Adipocyte (in vitro differentiated cells): ENCODE measurements around the gene EDEM3.

Experiments used
- DNase-seq: peaks from one replicate; pipeline ENCODE4 v3.0.0-alpha.2; 2015; ENCODE audit warnings: low read depth
- H3K27me3 ChIP-seq: replicated peaks from 2 replicates; pipeline ENCODE4 v1.7.0; 2013; ENCODE audit warnings: mild to moderate bottlenecking, low read length, moderate library complexity; ENCODE audit not compliant: control insufficient read depth, insufficient read depth
- H3K36me3 ChIP-seq: 2 replicates; pipeline ENCODE4 v1.7.0; 2013; ENCODE audit warnings: low read length, mild to moderate bottlenecking, moderate library complexity; ENCODE audit not compliant: control insufficient read depth, insufficient read depth, severe bottlenecking
- H3K4me1 ChIP-seq: 2 replicates; pipeline ENCODE4 v1.7.0; 2013; ENCODE audit warnings: mild to moderate bottlenecking, low read length, moderate library complexity; ENCODE audit not compliant: control insufficient read depth, insufficient read depth
- H3K4me3 ChIP-seq: 2 replicates; pipeline ENCODE4 v1.7.0; 2013; ENCODE audit warnings: mild to moderate bottlenecking, low read length, moderate library complexity
- H3K9ac ChIP-seq: 2 replicates; pipeline ENCODE4 v1.7.0; 2013; ENCODE audit warnings: mild to moderate bottlenecking, low read length, moderate library complexity
- H3K9me3 ChIP-seq: 2 replicates; pipeline ENCODE4 v1.7.0; 2013; ENCODE audit warnings: mild to moderate bottlenecking, low read length, moderate library complexity; ENCODE audit not compliant: control insufficient read depth

EDEM3 gene

DNA sequence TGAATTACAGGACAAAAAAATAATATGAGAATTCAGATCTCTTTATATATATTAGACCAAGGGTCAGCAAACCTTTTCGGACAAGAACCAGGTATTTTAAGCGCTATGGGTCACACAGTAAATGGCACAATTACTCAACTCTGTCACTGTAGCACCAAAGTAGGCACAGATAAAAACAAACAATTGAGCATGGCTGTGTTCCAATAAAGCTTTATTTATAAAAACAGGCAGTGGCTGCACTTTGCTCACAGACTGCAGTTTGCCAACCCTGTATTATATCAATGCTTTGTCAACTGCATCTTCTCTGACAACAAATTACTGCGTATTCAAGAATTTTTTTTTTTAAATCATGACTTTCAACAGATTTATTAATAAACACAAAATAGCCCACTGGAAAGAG is 29.8 kb downstream of the EDEM3 start:
- peaks cover 77% of the 10 kb centered on the region for H3K36me3 ChIP-seq
- H3K27me3 ChIP-seq, result no peaks in the 10 kb centered on the region
- H3K9ac ChIP-seq, result no peak overlapping the region
- no peaks in the 10 kb centered on the region for H3K4me1 ChIP-seq
- no peaks in the 10 kb centered on the region for H3K9me3 ChIP-seq
- DNase-seq, result no peak
- H3K4me3 ChIP-seq, result no peak overlapping the region

DNA sequence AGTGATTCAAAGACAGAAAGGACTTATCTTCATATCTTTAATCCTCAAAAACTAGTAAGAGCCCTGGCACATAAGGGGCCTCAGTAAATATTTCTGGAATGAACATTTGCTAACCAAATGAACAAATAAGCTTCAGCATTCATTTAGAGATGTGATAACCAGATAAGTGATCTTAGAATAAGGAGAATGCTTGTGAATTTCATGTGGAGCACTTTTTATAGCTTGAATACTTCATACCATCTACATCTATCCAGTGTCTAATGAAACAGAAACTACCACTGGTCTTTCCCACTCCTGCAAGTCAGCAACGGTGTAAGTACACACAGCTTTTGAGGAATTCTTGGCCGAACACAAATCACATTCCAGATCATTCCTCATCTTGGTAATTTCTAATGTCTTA is 38.5 kb downstream of the EDEM3 start:
- Histone ChIP-seq H3K36me3 (peaks cover 89% of the 10 kb centered on the region), H3K9me3 (no peaks in the 10 kb centered on the region), H3K4me3 (no peak overlapping the region), H3K9ac (no peak overlapping the region), H3K4me1 (peaks cover 25% of the 10 kb centered on the region), H3K27me3 (no peaks in the 10 kb centered on the region)
- peak; percentile 67 for DNase-seq

DNA sequence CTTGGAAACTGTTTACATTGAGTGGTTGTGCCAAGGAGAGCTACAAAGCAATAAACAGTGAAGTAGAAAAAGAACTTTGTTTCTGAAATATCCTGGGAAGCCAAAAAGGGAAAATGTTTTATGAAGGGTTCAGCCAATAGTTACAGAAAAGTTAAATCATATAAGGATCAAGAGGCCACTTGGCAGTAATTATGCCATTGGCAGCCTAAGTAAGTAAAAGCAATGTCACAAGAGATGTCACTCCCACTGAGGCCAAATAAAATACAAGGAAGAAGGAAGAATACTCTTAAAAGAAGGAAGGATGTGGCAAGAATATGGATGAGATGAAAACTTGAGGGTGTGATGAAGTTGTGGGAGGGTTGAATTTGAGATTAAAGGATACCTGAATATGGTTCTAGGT is 45.2 kb downstream of the EDEM3 start:
- Histone ChIP-seq H3K9me3 (no peaks in the 10 kb centered on the region), H3K27me3 (no peaks in the 10 kb centered on the region), H3K9ac (no peak overlapping the region), H3K4me3 (no peak overlapping the region), H3K36me3 (peaks cover 91% of the 10 kb centered on the region), H3K4me1 (peaks cover 8% of the 10 kb centered on the region)
- DNase-seq, result no peak

DNA sequence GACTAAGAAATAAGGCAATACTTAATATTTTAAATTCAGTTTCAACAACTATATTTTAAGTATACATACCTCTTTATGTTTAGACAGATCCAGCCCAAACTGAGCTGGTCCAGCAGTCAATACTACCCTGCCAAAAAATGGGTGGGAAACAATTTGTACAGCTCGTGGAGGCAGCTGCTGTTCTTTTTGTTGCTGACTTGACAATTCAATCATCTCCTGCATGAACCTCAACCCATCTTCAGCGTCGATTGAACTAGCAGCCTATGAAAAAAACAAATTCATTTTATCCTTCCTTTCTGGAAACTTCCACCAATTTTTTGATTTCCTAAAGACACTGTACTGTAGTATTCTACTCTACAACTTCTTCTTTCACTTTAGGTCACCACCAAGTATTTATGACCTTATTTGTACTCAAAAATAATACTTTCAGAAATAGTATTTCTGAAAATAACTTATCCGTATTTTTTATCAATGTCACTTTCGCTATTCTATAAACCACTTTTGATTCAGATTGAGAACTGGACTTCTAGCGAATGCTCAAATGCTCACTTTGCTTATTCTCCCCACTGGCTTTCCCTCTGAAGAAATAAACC is 46.5 kb downstream of the EDEM3 start:
- no peak for DNase-seq

DNA sequence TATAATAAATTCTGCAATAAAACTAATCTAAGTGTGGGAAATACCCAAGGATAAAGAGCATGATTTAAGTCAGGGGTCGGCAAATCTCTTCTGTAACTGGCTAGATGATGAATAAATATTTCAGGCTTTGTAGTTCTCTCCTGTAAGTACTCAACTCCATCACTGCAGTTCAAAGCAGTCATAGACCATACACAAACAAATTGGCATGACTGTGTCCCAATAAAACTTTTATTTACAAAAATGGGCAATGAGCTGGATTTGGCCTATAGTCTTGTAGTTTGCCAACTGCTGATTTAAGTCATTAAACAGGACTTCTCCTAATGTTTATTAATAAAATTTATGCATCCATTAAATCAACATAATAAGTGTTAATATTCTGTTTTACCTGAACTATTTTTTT is 49.4 kb downstream of the EDEM3 start:
- no peak overlapping the region for H3K9ac ChIP-seq
- H3K9me3 ChIP-seq, result no peaks in the 10 kb centered on the region
- peaks cover 11% of the 10 kb centered on the region for H3K4me1 ChIP-seq
- peaks cover 94% of the 10 kb centered on the region for H3K36me3 ChIP-seq
- no peak overlapping the region for H3K4me3 ChIP-seq
- no peaks in the 10 kb centered on the region for H3K27me3 ChIP-seq
- DNase-seq, result no peak

More for the DNA sequence above, 46.5 kb downstream of the EDEM3 start:
- Histone ChIP-seq H3K9me3 (no peaks in the 10 kb centered on the region), H3K9ac (no peak overlapping the region), H3K36me3 (peaks cover 96% of the 10 kb centered on the region), H3K27me3 (no peaks in the 10 kb centered on the region), H3K4me1 (peaks cover 5% of the 10 kb centered on the region), H3K4me3 (no peak overlapping the region)

DNA sequence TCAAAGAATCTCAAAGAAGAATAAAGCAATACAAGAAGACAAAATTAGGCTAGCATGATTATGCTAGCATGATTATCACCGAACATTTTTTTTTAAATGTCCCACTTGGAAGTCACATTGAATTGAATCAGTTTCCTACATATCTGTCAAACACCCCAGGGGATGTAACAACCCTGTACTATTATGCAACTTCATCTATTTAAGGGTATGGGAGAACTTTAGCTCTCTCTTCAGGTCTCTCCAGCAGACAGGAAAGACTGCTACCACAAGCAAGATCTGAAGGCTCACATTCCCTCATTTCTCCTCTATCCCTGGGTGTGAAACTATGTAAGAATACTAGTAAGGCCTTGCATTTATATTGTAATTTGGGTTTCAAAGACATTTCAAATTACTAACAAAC is 52.8 kb downstream of the EDEM3 start:
- H3K9me3 ChIP-seq, result no peaks in the 10 kb centered on the region
- H3K4me1 ChIP-seq, result peaks cover 16% of the 10 kb centered on the region
- H3K36me3 ChIP-seq, result peaks cover 70% of the 10 kb centered on the region
- DNase-seq, result no peak
- H3K9ac ChIP-seq, result no peak overlapping the region
- H3K4me3 ChIP-seq, result no peak overlapping the region
- no peaks in the 10 kb centered on the region for H3K27me3 ChIP-seq

DNA sequence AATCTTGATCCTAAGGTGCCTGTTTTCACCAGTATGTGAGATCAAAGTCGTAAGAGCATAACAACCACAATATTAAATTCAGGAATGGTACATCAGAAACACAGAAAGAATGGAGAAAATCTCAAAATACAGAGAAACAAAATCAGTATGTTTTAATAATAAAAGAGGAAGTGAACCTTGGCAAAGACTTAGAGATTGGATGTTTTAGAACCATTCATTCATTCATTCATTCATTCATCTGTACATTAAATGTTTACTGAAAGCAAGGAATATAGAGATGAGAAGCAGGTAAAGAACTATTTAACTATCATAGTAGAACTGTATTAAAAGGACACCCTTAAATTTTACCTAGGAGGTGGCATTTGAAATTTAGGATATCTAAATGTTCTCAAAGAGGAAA is 55.7 kb downstream of the EDEM3 start:
- Histone ChIP-seq H3K36me3 (peaks cover 59% of the 10 kb centered on the region), H3K9me3 (no peaks in the 10 kb centered on the region), H3K4me3 (no peak overlapping the region), H3K27me3 (no peaks in the 10 kb centered on the region), H3K9ac (no peak overlapping the region), H3K4me1 (peaks cover 29% of the 10 kb centered on the region)
- DNase-seq, result no peak

DNA sequence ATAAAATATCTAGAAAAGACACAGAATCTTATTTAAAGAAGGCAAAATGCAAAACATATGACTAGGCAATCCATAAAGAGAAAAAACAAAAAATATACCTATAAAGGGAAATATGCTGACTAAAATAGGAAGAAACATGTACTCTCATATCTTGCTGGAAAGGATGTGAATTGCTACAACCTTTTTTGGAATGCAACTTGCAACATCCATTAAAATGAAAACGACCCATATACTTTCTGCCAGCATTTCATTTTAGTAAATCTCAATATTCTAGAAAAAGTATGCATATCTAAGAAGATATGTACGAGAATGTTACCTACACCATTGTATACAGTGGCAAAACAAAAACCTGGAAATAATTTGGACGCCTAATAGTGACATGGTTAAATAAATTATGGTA is 56.6 kb downstream of the EDEM3 start:
- peaks cover 58% of the 10 kb centered on the region for H3K36me3 ChIP-seq
- DNase-seq, result peak; percentile 48
- H3K27me3 ChIP-seq, result no peaks in the 10 kb centered on the region
- no peak overlapping the region for H3K9ac ChIP-seq
- no peaks in the 10 kb centered on the region for H3K9me3 ChIP-seq
- peaks cover 38% of the 10 kb centered on the region for H3K4me1 ChIP-seq
- no peak overlapping the region for H3K4me3 ChIP-seq

DNA sequence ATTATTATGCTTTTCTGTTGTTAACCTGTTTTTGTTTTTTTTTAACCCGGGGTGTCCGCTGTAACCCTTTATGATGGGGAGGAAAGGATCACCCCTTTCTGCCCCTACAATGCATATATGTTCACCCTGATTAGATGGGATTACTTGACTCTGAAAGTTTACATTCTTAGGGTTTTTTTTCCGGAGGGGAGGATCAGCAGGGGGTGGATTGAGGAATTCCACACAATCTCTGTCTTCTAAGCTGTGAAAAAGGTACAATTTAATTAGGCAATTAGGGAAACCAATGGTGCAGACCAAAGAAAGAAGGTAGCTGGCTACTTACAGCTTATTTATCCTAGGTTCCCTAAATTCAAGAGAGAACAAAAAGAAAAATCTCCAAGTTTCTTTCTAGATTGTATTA is 58.3 kb downstream of the EDEM3 start:
- Histone ChIP-seq H3K4me1 (peaks cover 38% of the 10 kb centered on the region), H3K36me3 (peaks cover 53% of the 10 kb centered on the region), H3K9ac (no peak overlapping the region), H3K4me3 (no peak overlapping the region), H3K27me3 (no peaks in the 10 kb centered on the region), H3K9me3 (no peaks in the 10 kb centered on the region)
- DNase-seq, result no peak

DNA sequence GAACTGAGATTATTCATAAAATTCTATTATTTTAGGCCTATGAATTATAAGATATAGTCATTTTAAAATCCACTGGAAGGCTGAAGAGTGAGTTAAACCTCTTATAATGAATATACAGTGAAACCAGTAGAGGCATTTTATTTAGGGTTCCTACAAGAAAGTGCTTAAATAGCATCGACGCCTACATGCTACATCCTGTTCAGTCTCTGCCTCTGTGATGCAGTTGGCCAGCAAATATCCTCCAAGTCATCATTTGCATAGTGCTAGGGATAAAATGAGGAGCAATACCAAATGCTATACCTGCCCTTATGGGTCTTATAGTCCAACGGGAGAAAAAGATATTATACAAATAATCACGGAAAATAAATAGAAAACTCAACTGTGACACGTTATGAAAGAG is 59.6 kb downstream of the EDEM3 start:
- DNase-seq, result no peak
- Histone ChIP-seq H3K27me3 (no peaks in the 10 kb centered on the region), H3K36me3 (peaks cover 41% of the 10 kb centered on the region), H3K9me3 (no peaks in the 10 kb centered on the region), H3K4me1 (peaks cover 41% of the 10 kb centered on the region), H3K4me3 (no peak overlapping the region), H3K9ac (no peak overlapping the region)

DNA sequence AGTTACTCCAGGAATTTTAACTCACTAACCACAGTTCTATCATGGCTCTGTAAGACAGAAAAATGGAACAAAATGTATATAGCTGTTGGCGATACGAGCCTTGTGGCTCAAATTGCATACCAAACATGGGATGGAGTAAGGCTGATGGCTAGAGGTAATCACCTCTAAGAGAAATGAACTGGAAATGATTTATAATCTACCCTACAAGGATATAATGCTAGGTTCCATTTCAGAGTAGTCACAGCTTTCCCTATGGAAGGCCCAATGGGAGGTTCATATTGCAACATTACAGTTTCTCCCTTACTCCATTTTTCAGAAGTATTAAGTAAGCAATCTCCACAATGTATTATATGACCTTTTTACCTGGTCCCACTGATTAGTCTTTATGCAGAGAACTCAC is 61.6 kb downstream of the EDEM3 start:
- Histone ChIP-seq H3K36me3 (peaks cover 38% of the 10 kb centered on the region), H3K4me3 (no peak overlapping the region), H3K27me3 (no peaks in the 10 kb centered on the region), H3K4me1 (peaks cover 36% of the 10 kb centered on the region), H3K9ac (peak overlapping the region; percentile 1), H3K9me3 (no peaks in the 10 kb centered on the region)
- DNase-seq, result no peak

DNA sequence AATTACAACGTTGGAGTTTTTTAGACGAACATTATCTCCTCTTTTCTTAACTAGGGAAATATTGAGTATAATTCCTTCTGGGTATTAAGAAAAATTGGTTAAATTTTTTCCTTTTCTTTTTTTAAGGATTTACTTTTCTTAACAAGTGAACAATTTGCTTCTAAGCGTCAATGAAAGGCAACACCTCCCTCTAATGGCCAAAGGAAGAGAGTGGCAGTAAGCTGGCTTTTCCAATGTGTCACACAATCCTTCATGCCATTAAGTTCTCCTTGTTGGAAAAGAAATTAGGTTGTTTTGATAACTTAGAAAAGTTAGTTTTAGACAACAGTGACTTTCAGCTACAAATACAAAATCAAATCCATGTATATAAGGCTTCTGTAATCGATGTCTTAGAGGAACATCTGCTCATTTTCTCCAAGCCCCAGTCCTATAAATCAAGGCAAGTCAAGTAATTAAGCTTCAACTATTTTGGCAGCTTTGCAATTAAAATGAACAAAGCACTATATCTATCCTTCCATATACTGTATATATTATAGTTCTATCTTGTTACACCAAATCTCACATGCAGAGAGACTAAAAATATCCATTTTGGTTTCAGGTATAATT is 62.8 kb downstream of the EDEM3 start:
- no peak overlapping the region for H3K4me3 ChIP-seq
- H3K9me3 ChIP-seq, result no peaks in the 10 kb centered on the region
- no peaks in the 10 kb centered on the region for H3K27me3 ChIP-seq
- H3K4me1 ChIP-seq, result peaks cover 34% of the 10 kb centered on the region
- peak overlapping the region; percentile 20 for H3K9ac ChIP-seq
- H3K36me3 ChIP-seq, result peaks cover 38% of the 10 kb centered on the region
- DNase-seq, result peak; percentile 78
